HG02973 (cell line): Measurements from ENCODE around the gene ZNF319.

Experiments
- ATAC-seq: cut with Tn5 transposase; IDR thresholded peaks from one replicate; pipeline ENCODE4 v1.9.1; 2021; ENCODE audit warnings: moderate library complexity; ENCODE audit not compliant: unreplicated experiment

The ZNF319 gene

DNA sequence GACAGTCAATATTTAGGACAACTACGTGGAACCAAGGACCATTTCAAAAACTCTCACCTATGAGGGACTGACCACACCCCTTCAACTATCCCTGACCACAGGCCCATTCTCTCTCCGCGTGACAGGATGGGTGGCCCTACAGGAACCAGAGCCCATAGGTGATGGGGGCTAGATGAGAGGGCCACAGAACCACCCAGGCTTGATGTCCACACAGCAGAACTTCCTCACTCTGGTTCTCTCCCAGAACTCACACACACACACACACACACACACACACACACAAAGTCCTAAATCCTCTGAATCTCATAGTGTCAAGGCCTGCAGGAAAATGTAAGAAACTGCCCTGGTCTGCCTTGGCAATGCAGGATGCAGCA is 1.5 kb downstream of the ZNF319 start:
- no peak for ATAC-seq

DNA sequence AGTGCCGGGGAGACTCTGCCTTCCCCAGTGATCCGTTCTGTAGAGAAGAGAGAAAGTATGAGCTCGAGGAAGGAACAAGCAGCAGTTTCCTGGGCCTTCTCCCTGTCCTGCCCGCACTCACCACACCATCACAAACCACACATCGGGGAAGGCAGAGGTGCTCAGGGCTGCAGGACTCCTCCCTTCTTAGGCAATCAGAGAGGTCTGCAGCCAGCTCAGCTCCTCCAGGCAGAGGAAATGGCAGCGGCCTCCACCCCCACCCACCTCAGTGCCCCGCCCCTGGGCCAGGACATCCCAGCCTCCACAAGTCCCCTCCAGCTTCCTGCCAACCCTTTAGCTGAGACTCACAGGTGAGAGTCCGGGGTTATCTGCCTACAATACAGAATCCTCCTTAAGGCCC is 2.0 kb downstream of the ZNF319 start:
- ATAC-seq, result no peak

DNA sequence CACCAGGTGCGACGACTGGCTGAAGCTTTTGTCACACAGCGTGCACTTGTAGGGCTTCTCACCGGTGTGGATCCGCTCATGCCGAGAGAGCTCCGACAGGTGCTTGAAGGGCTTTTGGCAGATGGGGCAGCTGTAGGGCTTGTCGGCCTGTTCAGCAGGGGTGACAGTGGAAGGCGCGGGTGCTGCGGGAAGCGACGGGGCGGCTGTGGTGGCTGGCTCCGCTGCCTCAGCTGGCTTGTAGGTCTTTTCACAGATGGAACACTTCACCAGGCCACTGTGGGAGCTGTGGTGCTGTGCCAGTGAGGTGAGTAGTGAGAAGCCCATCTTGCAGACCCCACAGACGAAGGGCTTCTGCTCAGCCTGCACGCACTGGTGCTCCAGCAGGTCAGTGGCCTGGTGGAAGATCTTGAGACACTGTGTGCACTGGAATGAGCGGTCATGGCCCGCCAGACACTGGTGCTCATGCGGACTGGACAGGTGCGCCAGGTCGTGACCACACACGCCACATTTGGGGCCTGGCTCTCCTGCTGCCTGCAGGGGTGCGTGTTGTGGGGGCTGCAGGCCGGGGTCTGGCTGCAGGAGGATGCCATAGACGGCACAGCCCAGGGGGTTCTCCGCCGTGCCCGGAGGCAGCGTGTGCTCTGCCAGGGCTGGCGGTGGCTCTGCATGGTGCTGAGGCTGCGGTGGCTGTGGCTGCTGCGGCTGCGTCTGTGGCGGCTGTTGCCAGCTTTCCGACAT is 2.8 kb downstream of the ZNF319 start:
- ATAC-seq, result no peak

DNA sequence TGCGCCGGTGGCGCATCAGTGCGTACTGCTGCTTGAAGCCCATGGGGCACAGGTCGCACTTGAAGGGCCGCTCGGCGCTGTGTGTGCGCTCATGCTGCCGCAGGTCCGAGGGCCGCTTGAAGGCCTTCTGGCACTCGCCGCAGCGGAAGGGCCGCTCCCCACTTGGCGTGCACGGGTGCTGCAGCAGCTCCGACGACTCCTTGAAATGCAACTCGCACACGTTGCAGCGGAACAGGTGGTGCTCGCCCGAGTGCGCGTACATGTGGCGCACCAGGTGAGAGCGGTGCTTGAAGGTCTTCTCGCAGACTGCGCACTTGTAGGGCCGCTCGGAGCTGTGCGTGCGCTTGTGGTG is 3.3 kb downstream of the ZNF319 start:
- no peak for ATAC-seq

DNA sequence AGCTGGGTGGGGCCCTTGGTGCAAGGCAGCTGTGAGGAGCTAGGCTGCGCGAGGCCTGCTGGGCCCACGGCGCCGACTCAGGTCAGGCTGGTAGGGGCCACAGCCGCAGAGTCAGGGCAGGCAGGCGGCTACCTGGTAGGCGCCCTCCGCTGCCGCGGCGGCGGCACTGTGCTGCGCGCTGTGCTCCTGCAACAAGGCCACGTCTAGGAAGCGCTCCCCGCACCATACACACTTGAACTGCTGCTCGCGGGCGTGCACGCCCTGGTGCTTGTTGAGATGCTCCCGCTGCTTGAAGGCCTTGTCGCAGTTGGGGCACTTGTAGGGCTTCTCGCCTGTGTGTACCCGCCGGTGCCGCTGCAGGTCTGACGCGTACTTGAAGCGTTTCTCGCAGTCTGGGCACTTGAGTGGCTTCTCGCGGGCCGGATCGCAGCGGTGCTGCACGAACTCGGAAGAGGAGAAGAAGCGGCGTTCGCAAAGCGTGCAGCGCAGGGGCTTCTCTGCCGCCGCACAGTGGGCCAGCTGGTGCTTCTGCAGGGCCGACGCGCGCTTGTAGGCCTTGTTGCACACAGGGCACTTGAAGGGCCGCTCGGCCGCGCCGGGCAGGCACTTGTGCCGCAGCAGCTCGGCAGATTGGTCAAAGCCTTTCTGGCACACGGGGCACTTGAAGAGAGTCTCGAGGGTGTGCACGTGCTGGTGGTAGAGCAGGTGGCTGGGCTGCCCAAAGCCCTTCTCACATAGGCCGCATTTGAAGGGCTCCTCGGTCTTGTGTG is 3.9 kb downstream of the ZNF319 start:
- ATAC-seq, result no peak

DNA sequence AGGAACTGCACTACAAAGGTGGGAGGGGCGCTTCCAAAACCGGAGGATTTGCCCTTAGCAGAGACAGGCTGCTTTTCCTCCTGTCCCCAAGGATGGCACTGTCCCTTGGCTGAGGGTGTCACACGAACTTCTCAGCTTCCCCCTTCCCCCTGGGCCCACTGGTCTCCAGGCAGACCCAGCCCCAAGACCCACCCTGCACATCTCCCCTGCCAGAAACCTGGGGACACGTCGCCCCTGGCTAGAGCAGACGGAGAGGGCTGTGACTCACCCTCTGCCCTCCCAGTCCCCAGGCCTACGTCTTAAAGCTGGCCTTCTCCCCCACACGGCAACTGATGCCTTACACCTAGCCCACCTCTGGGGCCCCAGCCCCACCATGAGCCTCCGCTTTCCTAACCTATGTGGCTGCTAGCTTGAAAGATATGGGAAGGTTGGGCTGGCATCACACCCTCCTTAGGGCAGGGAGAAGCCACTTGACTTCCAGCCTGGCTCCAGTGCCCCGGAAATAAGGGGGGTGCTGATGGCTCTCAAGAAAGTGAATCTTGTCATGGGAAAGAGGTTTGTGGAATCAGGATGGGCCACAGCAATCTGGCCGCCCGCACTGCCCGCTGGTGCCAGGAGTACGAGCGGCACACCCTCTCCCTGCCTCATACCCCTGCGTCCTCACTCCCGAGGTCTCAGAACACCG is 4.6 kb downstream of the ZNF319 start:
- ATAC-seq, result no peak

DNA sequence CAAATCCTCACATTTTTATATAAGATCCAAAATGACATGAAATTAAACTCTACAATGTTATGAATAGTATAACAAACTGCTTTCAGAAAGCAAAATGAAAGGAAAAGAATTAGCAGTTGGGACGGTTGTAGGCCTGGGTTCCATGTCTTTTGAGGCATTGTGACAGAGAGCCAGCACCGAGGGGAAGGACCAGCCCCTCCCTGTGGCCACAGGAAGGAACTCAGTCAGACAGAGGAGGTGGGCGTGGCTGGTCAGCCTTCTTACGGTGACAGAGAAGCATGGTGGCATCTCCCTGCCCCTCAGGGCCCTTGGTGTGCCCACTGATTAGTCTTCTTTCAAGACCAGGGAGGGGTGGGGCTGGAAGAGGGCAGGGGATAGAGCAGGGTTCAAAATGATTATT is 5.7 kb downstream of the ZNF319 start:
- ATAC-seq, result no peak

DNA sequence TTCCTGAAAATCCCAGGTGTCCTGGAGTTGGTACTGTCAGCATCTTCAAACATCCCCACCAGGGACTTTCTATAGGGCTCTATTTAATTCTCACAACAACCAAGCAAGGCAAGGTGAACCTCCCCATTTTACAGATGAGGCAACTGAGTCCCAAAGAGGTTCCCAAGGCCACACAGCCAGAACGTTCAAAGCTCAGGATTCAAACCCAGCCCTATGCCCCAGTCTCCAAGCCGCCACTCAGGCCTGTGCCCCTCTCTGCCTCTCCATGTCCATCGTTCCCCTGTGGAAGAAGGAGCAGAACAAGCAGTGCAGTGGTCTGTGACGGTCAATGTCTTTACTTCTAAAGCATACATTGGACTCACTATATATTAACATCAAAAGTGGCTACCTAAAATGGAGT is 6.1 kb downstream of the ZNF319 start:
- ATAC-seq, result no peak

DNA sequence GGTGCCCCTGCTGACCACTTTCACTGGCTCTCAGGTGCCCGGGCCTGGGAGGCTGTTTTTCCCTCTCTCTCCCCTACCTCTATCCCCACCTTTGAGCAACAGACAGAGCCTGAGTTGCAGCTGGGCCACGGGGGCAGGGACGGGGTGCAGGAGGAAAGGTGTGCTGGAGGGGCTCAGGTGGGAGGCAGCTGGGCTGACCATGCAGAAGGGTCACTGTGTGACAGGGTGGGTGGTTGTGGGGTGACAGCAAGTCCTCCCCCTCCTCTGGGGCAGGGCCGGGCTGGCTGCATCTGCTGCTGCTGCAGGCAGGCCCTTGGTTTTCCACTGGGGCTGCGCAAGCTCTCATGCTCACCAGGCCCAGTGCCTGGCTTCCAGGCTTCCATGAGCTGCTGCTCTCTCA is 6.6 kb downstream of the ZNF319 start:
- no peak for ATAC-seq

DNA sequence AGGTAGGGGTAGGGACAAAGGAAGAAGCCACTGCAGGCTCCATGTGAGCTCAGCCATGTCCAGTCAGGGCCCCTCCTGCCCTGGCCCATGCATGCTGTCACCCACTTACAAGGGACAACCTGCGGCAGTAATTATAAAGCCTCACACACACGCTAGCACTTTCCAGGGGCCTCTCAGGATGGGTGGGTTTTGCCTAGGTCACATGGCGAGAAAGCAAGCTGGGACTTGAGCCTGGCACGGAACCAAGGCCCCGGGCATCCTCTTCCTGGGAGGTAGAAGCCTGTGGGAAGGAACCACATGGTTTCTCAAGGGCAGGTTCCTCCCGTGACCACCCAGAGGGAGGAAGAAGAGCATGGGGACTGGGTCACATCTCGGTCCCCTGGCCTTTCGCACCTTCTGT is 7.0 kb downstream of the ZNF319 start:
- ATAC-seq, result no peak

DNA sequence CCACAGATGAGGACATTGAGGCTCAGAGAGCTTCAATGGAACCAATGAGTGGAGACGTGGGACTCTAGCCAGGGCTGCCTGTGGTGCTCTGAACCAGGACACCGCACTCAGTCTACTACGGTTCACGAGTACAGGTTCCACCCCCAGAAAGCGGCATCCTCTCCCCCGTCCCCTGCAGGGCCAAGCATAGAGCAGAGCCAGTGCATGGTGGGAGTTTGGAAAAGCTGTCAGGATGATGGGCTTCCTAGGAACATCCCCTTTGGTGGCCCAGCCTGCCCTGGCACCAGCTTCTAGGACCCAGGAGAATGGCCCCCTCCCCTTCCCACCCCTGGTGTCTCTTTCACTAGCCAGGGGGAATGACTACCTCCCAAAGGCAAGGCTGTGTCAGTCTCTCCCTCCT is 8.4 kb downstream of the ZNF319 start:
- ATAC-seq, result no peak

DNA sequence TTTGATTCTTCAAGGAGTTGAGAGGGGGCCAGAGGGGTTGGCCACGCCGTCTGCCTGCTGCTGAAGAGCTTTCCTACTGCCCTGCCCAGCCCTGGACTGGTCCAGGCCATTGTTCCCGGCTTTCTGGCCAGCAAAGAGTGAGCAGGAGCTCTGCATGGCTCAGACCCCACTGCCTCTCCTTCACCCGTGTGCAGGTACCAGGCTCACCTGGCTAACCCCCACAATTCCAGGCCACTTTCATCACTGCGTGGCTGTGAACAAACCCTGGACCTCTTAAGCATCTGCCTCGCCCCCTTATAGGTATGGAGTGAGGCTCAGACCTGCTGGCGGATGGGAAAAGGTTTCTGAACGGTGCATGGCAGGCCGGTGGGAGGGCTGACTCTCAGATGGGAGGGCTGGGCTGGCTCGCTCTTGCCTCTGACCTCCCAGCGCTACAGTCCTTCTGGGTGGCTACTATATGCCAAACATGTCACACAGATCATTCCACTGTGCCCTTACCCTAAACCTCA is 8.9 kb downstream of the ZNF319 start:
- ATAC-seq, result no peak

DNA sequence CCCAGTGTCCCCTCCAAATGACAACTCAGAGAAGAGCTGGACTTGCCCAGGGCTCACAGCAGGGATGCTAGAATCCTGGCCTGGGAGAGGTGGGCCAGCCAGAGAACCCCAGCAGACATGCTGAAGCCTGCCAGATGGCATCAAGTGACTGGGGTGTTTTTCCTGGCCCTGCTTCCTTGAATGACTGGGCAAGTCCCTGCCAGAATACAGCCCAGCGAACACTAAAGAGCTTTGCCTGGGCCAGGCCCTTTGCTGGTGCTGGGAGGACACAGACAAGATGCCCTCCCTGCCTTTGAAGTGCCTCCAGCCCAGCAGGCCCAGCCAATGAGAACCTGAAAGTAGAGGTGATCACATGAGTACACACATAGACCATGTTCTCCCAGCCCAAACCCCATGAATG is 11.5 kb downstream of the ZNF319 start:
- no peak for ATAC-seq

DNA sequence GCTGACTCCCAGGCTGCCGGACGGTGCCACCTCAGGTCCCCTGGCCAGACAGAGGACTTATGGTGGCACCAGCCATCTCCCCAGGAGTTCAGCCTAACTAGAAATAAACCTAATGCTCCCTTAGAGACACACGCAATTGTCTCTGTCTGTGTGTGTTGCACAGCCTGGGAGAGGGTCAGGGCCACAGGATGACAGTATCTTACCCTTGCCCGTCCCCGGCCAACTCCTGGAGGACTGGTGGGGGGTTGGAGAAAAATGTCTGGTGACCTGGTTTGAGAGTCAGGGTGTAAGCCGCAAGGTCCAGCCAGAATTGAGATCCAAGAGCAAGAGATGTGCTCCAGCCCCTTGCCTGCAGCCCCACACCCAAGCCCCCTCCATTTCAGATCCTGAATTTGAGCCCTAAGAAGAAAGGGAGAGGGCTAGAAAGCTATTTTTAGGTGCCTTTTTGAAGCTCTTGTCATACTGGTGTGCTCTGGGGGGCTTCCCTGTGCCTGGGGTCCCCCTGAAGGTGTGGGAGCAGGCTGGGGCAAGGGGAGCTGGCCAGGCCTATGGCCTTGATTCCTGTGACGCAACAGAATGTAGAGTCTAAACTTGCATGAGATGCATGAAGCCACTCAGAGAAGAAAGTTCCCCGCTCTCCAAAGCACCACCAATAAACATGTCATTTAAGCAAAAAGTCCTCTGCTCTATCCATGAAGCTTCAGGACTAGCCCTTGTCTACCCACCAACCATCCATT is 12.9 kb downstream of the ZNF319 start:
- ATAC-seq, result no peak

DNA sequence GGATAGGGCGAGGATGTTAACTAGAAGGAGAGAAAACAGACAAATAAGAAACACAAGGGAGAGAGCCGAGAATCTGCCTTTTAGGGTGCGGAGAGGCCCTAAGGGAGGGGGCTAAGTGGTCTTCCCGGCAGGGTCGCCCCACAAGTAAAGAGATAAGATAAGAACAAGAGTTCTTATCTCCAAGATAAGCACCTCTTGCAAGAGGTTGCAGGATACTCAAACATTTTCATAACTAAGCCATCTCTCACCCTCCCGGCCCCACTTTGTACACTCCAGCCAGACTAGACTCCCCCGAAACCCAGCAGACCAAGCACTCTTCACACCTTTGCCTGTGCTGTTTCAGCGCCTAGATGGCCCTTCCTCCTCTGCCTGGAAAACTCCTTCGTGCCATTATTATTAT is 14.3 kb downstream of the ZNF319 start:
- no peak for ATAC-seq

DNA sequence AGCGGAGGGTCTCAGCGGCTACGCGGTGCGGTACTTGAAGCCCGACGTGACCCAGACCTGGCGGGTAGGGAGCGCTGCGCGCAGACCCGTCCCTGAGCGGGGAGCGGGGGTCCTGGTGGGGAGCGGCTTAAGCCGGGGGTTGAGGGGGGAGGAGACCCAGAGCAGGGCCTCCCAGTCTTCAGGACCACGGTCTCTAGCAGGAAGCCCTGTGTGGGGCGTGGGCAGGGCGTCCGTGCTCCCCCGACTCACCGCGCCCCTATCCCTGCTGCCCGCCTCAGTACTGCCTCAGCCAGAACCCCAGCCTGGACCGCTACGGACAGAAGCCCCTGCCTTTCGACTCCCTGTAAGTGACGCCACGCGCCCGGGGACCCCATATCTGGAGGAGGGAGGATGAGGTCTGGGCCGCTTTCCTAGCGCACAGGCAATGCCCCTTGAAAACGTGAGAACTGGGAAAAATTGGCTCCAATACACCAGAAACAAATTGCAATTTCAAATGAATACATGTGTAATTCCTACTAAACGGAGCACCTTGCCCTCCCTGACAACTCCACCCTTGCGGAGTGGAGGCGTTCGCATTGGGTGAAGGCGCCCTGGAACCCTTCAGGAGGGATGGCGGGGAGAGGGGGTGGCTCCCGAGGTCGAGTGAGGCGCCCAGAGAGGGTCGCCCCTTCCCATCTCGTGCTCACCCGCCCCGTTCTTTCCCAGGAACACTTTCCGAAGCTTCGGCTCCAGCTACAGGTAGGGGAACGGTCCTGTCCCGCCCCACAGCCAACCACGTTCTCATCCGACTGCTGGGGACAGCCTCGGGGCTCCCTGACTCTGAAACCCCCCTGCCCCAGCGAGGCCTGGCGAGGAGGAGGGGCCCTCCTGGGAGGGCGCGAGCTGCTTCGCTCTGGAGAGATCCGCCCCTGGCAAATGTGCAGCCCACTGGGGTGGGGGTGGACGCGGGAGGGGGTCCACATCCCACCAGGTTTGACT is 15.0 kb downstream of the ZNF319 start:
- no peak for ATAC-seq

DNA sequence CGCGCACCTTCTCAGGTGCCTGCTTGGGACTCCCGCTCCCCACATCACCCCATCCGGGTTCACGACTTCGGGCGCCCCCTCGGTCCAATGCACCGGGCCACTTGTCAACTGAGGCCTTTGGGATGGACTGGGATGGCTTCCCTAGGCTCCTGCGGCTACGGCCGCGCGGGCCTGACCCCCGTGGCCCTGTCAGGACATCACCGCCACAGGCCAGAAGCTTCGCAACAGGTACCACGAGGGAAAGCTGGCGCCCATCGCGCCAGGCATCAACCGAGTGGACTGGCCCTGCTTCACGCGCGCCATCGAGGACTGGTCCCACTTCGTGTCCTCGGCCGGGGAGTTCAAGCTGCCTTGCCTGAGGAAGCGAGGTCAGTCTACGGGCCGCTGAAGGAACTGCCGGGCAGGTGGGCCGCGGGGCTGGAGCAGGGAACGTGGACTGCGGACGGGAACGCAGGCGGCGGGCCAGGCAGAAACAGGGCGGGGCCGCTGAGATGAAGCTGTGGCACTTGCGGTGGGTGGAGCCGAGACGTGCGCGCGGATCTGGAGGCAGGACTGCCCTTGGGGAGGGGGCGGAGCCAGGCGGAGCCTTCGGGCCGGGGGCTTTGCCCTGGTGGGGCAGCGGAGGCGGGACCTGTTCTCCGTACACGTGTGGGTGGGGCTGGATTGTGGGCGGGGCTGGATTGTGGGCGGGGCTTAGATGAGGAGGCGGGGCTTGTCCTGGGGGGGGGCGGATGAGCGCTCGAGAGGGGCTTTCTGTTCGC is 15.8 kb downstream of the ZNF319 start:
- no peak for ATAC-seq

DNA sequence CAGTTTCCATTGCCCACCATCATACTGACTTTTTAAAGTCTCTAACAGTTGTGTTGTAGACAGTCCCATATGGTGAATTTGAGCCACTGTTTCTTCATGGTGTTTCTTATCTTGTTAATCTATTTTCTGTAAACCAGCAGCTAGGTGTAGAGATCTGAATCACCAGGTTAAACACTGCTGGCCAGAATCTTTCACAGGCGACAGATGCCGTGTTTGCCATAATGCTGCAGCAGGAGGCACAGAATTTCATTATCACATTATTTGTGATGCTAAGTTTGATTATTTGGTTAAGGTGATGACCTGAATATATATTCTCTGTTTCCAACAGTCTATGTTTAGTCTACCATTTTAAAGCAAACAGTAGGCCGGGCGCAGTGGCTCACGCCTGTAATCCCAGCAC is 18.1 kb downstream of the ZNF319 start:
- no peak for ATAC-seq

DNA sequence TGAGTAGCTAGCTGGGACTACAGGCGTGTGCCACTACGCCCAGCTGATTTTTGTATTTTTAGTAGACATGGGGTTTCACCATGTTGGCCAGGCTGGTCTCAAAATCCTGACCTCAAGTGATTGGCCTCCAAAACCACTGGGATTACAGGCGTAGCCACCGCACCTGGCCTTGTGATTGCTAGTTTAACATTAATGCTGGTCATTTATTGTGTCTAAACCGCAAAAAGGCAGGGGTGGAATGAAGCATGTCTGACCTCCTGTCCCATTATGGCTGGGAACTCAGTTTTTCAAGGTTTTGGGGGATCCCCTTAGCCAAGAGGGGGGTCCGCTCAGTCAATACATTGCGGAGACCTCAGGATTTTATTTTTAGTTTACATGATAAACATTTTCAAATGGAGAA is 18.8 kb downstream of the ZNF319 start:
- ATAC-seq, result no peak
